Activated CD4-positive, alpha-beta T cell treated with anti-CD3 and anti-CD28 coated beads, Interleukin-2, Interleukin-6, amounts not matched to agents 100 ng/mL and 50 ng/mL, durations not matched to agents 16 hours and 8 hours (primary cell): ENCODE results near the gene PSMD12.
"Not testable (repeated sequence)": the region's sequence is repeated elsewhere in the genome, so short reads cannot be mapped to it uniquely, and the experiment has no call there.

ENCODE experiments used
- DNase-seq: peaks from one replicate; pipeline ENCODE4 v3.0.0-alpha.2; 2020

PSMD12 gene

DNA sequence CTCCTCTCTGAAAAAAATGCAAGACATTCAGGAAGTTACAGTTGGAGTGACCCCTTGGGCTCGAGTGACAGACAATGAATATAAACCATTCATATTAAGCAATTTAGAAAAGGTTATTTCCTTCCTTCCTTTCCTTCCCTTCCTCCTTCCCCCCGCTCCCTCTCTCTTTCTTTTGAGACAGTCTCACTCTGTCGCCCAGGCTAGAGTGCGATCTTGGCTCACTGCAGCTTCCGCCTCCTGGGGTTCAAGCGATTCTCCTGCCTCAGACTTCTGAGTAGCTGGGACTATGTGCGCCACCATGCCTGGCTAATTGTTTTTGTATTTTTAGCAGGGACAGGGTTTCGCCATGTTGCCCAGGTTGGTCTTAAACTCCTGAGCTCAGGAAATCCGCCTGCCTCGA, 13.2 kb downstream of the PSMD12 start:
- DNase-seq: no peak

GRCh38 chr17:67349420-67349819, 17.0 kb downstream of the PSMD12 start:
- no peak for DNase-seq

DNA sequence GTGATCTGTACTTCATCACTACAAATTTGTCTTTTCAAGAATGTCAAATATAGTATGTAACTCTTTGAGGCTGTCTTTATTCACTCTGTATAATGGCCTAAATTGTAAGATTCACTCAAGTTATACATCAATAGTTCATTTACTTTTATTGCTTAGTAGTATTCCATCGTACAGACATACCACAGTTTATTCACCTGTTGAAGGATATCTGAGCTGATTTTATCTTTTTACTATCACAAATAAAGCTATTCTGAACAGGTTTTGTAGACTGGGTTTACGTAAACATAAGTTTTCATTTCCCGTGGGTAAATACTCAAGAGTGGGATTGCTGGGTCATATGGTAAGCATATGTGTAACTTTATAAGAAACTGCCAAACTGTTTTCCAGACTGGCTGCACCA, 18.6 kb downstream of the PSMD12 start:
- no peak for DNase-seq

GRCh38 chr17:67343237-67343636, 23.1 kb downstream of the PSMD12 start:
- no peak for DNase-seq

DNA sequence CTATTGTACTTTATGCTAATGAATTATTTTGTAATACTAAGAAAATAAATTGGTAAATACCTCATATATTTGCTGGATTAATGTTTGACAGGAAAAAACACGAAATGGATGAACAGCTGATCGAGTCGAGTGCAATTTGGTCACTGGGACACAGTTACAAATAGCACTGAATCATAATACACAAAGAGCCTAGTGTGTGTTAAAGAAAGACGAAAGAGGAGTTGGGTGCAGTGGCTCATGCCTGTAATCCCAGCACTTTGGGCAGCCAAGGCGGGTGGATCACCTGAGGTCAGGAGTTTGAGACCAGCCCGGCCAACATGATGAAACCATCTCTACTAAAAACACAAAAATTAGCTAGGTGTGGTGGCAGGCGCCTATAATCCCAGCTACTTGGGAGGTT, 28.0 kb downstream of the PSMD12 start:
- DNase-seq: not testable (repeated sequence)

DNA sequence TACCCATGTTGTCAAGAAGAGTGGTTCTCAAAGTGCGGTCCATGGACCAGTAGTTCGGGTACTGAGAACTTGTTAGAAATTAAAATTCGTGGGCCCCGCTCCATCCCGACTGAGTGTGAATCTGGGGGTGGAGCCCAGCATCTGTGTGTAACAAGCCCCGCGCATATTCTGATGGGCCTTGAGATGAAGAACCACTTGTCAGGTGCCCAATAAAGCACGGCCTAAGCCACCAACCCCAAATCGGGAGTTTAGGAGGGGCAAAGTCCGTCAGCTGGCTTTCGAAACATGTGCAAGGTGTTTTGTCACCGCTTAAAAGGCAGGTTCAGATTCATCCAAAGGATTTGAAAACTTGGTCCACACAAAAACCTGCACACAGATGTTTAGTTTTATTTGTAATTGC, 29.5 kb downstream of the PSMD12 start:
- DNase-seq: no peak

GRCh38 chr17:67335245-67335835, 31.0 kb downstream of the PSMD12 start:
- no peak for DNase-seq

- DNase-seq: not testable (repeated sequence)
Measured at GRCh38 chr17:67332162-67332508, 34.2 kb downstream of the PSMD12 start.

DNA sequence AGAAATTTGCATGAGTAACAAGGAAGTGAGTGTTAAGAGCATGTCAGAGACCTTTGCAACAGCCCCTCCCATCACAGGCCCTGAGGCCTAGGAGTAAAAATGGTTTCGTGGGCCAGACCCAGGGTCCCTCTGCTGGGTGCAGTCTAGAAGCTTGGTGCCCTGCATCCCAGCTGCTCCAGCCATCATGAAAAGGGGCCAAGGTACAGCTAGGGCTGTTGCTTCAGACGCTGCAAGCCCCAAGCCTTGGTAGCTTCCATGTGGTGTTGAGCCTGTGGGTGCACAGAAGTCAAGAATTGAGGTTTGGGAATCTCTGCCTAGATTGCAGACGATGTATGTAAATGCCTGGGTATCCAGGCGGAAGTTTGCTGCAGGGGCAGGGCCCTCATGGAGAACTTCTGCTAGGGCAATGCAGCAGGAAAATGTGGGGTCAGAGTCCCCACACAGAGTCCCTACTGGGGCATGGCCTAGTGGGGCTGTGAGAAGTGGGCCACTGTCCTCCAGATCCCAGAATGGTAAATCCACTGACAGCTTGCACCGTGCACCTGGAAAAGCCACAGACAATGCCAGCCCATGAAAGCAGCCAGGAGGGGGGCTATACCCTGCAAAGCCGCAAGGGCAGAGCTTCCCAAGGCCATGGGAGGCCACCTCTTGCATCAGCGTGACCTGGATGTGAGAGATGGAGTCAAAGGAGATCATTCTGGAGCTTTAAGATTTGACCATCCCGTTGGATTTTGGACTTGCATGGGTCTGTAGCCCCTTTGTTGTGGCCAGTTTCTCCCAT, 34.8 kb downstream of the PSMD12 start:
- not testable (repeated sequence) for DNase-seq

- no peak for DNase-seq
Measured at GRCh38 chr17:67328026-67328425, 38.4 kb downstream of the PSMD12 start.

DNA sequence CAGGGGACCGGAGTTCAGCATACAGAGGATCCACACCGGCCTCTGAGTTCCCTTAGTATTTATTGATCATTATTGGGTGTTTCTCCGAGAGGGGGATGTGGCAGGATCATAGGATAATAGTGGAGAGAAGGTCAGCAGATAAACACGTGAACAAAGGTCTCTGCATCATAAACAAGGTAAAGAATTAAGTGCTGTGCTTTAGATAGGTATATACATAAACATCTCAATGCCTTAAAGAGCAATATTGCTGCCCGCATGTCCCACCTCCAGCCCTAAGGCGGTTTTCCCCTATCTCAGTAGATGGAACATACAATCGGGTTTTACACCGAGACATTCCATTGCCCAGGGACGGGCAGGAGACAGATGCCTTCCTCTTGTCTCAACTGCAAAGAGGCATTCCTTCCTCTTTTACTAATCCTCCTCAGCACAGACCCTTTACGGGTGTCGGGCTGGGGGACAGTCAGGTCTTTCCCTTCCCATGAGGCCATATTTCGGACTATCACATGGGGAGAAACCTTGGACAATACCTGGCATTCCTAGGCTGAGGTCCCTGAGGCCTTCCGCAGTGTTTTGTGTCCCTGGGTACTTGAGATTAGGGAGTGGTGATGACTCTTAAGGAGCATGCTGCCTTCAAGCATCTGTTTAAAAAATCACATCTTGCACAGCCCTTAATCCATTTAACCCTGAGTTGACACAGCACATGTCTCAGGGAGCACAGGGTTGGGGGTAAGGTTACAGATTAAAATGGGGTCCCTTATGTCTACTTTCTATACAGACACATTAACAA, 39.2 kb downstream of the PSMD12 start:
- DNase-seq: not testable (repeated sequence)

- DNase-seq: no peak
Measured at GRCh38 chr17:67326440-67326839, 39.9 kb downstream of the PSMD12 start.

- no peak for DNase-seq
Measured at GRCh38 chr17:67324330-67324729, 42.0 kb downstream of the PSMD12 start.

DNA sequence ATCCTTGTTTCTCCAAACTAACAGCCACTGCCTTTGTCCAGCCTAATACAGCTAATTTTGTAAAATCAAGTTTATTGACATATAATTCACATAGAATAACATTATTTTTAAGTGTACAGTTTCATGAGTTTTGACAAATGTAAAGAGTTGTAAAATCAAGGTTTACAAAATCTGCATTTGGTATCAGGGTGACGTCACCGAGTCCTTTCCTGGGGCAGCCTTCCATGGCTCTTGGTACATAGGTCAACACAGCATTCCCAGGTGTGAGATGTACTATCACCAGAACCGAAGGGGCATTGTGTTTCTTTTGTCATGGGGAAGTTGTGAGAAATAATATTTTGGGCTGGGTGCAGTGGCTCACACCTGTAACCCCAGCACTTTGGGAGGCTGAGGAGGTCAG, 42.9 kb downstream of the PSMD12 start:
- no peak for DNase-seq

DNA sequence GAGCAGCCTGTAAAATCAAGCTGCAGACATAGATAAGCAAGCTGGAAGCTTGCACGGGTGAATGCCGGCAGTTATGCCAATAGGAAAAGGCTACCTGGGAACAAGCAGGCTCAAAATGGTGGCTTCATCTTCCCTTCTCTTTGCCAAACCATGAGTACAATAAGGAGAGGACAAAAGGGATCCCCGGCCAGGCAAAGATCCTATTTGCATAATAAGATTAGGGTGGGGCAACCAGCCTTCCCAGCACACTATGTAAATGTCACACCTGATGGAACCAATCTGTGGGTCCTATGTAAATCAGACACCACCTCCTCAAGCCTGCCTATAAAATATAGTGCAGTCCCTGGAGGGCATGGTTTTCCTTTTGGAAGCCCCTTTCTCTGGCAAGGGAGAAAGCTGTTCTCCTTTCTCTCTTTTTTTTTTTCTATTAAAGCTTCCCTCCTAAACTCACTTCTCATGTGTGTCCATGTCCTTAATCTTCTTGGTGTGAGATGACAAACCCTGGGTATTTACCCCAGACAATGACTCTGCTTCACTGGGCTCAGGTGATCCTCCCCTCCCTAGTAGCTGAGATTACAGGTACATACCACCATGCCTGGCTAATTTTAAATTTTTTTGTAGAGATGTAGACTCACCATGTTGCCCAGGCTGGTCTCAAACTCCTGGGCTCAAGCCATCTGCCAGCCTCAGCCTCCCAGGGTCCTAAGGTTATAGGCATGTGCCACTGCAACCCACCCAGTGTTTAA, 44.2 kb downstream of the PSMD12 start:
- DNase-seq: no peak

- DNase-seq: not testable (repeated sequence)
Measured at GRCh38 chr17:67321486-67321885, 44.9 kb downstream of the PSMD12 start.

GRCh38 chr17:67316781-67317180, 49.6 kb downstream of the PSMD12 start:
- no peak for DNase-seq

- DNase-seq: no peak
Measured at GRCh38 chr17:67315865-67316264, 50.5 kb downstream of the PSMD12 start.

GRCh38 chr17:67312265-67312664, 54.1 kb downstream of the PSMD12 start:
- no peak for DNase-seq

- DNase-seq: no peak
Measured at GRCh38 chr17:67311575-67311974, 54.8 kb downstream of the PSMD12 start.

DNA sequence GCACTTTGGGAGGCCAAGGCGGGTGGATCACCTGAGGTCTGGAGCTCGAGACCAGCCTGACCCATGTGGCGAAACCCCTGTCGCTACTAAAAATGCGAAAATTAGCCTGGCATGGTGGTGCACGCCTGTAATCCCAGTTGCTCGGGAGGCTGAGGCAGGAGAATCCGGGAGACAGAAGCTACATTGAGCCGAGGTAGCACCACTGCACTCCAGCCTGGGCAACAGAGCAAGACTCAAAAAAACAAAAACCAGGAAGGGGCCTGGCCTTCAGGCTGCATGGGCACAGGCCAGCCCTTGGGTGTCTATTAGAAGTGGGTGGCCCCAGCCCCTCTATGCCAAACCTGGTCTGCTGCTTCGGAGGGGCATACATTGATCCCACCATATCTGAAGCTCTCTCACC, 56.0 kb downstream of the PSMD12 start:
- DNase-seq: no peak

GRCh38 chr17:67305446-67306235, 60.7 kb downstream of the PSMD12 start:
- DNase-seq: not testable (repeated sequence)
